HEK293T (cell line): Measurements from ENCODE around the gene LAMA3.

ENCODE experiments used
- ARNT ChIP-seq: fragments of 450-650 bp; IDR thresholded peaks from 2 replicates; pipeline ENCODE4 v1.6.1; 2017; ENCODE audit warnings: mild to moderate bottlenecking
- BHLHE40 ChIP-seq: fragments of 450-650 bp; IDR thresholded peaks from 2 replicates; pipeline ENCODE4 v1.6.1; 2016; ENCODE audit warnings: mild to moderate bottlenecking, moderate library complexity, borderline replicate concordance
- ELF4 ChIP-seq: fragments of 450-650 bp; IDR thresholded peaks from 2 replicates; pipeline ENCODE4 v1.6.1; 2017; ENCODE audit warnings: antibody characterized with exemption
- FOXK2 ChIP-seq: fragments of 450-650 bp; IDR thresholded peaks from 2 replicates; pipeline ENCODE4 v1.6.1; 2016; ENCODE audit warnings: mild to moderate bottlenecking
- FOXM1 ChIP-seq: fragments of 450-650 bp; IDR thresholded peaks from 2 replicates; pipeline ENCODE4 v1.6.1; 2017; ENCODE audit warnings: mild to moderate bottlenecking, borderline replicate concordance
- HDGF ChIP-seq: fragments of 450-650 bp; IDR thresholded peaks from 2 replicates; pipeline ENCODE4 v1.6.1; 2017; ENCODE audit warnings: antibody characterized with exemption, borderline replicate concordance
- L3MBTL2 ChIP-seq: fragments of 450-650 bp; conservative IDR thresholded peaks from 2 replicates; pipeline ENCODE4 v1.6.1; 2016; ENCODE audit warnings: mild to moderate bottlenecking
- NFRKB ChIP-seq: fragments of 450-650 bp; IDR thresholded peaks from 2 replicates; pipeline ENCODE4 v1.6.1; 2016; ENCODE audit warnings: mild to moderate bottlenecking, moderate library complexity
- SP1 ChIP-seq: fragments of 450-650 bp; IDR thresholded peaks from 2 replicates; pipeline ENCODE4 v1.6.1; 2017
- SUZ12 ChIP-seq: fragments of 450-650 bp; IDR thresholded peaks from 2 replicates; pipeline ENCODE4 v1.6.1; 2016; ENCODE audit warnings: mild to moderate bottlenecking
- TARDBP ChIP-seq: fragments of 450-650 bp; IDR thresholded peaks from 2 replicates; pipeline ENCODE4 v1.6.1; 2016
- ZNF384 ChIP-seq: fragments of 450-650 bp; IDR thresholded peaks from 2 replicates; pipeline ENCODE4 v1.6.1; 2016
- TF ChIP-seq, protein P1 (sequence below): fragments of 450-650 bp; IDR thresholded peaks from 2 replicates; pipeline ENCODE4 v1.6.1; 2016

DNA sequence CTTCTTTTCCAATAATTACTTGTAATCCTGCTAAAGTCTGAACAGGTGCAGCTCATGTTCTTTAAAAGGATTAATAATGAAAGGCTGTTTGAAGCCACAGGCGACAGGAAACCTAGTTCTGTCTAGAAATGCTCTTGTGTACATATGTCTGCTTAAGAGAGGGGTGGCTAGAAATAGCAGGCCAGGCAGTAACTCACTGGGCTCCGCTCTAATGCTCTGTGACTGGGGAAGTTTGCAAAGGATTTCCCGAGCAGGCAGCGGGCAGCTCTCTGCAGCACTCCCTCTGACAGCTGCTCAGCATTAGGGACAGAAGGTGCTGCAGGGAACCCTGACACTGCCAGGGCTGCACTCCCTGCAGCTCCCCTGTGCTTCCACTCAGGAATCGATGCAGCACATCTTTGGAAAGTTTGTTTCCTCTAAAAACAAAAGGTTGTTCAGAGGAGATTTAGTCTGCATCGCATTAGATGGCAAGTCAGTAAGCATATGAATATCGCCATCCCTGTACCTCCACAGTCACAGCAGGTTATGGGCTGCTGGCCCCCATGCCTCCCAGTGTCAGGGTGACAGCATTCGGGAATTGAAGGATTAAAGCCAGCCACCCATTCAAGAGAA lies 292.2 kb downstream of the LAMA3 start:
- TF ChIP-seq BHLHE40 = no peak
- TF ChIP-seq SP1 = no peak
- no peak for TF ChIP-seq SUZ12
- no peak for TF ChIP-seq FOXM1
- no peak for TF ChIP-seq ELF4
- TF ChIP-seq ARNT = no peak
- no peak for TF ChIP-seq TARDBP
- no peak for TF ChIP-seq NFRKB
- TF ChIP-seq, protein P1, sequence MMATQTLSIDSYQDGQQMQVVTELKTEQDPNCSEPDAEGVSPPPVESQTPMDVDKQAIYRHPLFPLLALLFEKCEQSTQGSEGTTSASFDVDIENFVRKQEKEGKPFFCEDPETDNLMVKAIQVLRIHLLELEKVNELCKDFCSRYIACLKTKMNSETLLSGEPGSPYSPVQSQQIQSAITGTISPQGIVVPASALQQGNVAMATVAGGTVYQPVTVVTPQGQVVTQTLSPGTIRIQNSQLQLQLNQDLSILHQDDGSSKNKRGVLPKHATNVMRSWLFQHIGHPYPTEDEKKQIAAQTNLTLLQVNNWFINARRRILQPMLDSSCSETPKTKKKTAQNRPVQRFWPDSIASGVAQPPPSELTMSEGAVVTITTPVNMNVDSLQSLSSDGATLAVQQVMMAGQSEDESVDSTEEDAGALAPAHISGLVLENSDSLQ = no peak
- TF ChIP-seq HDGF = no peak
- no peak for TF ChIP-seq FOXK2
- TF ChIP-seq L3MBTL2 = no peak
- TF ChIP-seq ZNF384 = no peak
